HCT116 (cell line): ENCODE results near the gene MAGOH. TPM values are rescaled to one million over a fixed set of nuclear protein-coding genes. Genes with fewer than 3 reads are reported as not detected.

Experiments
- ATAC-seq: fragments of 200-7000 bp; cut with Tn5 transposase; 2 replicates; pipeline ENCODE4 v1.9.1; 2020; ENCODE audit warnings: mild to moderate bottlenecking, moderate library complexity
- BruUV-seq: library from RNA; stranded (reverse); fragments of 400-500 nt; replicated peaks from 2 replicates; lab custom pipeline; 2021; lab: Mats Ljungman, UMichigan
- CTCF ChIA-PET: fragments of 300-600 bp; sonication (Branson Sonifier 250); formaldehyde crosslinking; loops from one replicate; lab custom pipeline; 2021; ENCODE audit warnings: antibody characterized with exemption; lab: Charles Lee
- POLR2A ChIA-PET: fragments of 300-600, 350-600 bp; sonication (Branson Sonifier 250); formaldehyde crosslinking; loops from one replicate; lab custom pipeline; 2021; ENCODE audit warnings: antibody characterized with exemption; lab: Charles Lee
- RAD21 ChIA-PET, 2 experiments: fragments of 300-600 bp; sonication (Branson Sonifier 250); formaldehyde crosslinking; loops; one replicate each; lab custom pipeline; 2023; ENCODE audit warnings: low total read pairs in 2 of 2; ENCODE audit not compliant: uncharacterized antibody in 2 of 2, unreplicated experiment in 2 of 2, low non-redundant PET in 1 of 2; lab: Charles Lee
- DNase-seq: peaks from one replicate; pipeline ENCODE4 v3.0.0-alpha.2; 2010; ENCODE audit warnings: low read depth, low spot score
- H2AFZ ChIP-seq: fragments of 200-600 bp; shearing (Covaris generic), sonication (generic); 2 replicates; pipeline ENCODE4 v1.6.1; 2017; ENCODE audit warnings: low read depth, mixed run types, mixed read lengths, antibody characterized with exemption, low read length; ENCODE audit not compliant: poor library complexity, severe bottlenecking
- H3K27ac ChIP-seq: 2 replicates; pipeline ENCODE4 v1.5.1; 2012; ENCODE audit warnings: low read depth, low read length
- H3K27me3 ChIP-seq: fragments of 200-600 bp; sonication (generic); 2 replicates; pipeline ENCODE4 v1.6.1; 2016; ENCODE audit warnings: mixed run types, low read length, mixed read lengths; ENCODE audit not compliant: insufficient read depth
- H3K36me3 ChIP-seq, 2 experiments: fragments of 200-500 bp in 1 of 2; fragments of 200-600 bp in 1 of 2; sonication (Bioruptor generic) in 1 of 2; sonication (generic) in 1 of 2; 2 replicates each; pipeline versions ENCODE4 v1.5.1 to v1.6.1; 2014 to 2016; ENCODE audit warnings: low read length in 2 of 2, inconsistent platforms in 1 of 2, mixed read lengths in 1 of 2, mixed run types in 1 of 2; ENCODE audit not compliant: insufficient read depth in 2 of 2, control insufficient read depth in 1 of 2
- H3K4me1 ChIP-seq, 2 experiments: fragments of 200-600 bp in 1 of 2; sonication (generic) in 1 of 2; 2 replicates each; pipeline versions ENCODE4 v1.5.1 to v1.6.1; 2012 to 2017; ENCODE audit warnings: low read length in 2 of 2, inconsistent platforms in 1 of 2, mild to moderate bottlenecking in 1 of 2, mixed read lengths in 1 of 2, mixed run types in 1 of 2, moderate library complexity in 1 of 2; ENCODE audit not compliant: insufficient read depth in 2 of 2, control insufficient read depth in 1 of 2
- H3K4me2 ChIP-seq: fragments of 200-600 bp; sonication (generic); 2 replicates; pipeline ENCODE4 v1.6.1; 2017; ENCODE audit warnings: mixed run types, low read length, mixed read lengths
- H3K4me3 ChIP-seq, 2 experiments: fragments of 200-600 bp in 1 of 2; sonication (generic) in 1 of 2; replicated peaks in 1 of 2; 2 replicates each; pipeline ENCODE4 v1.5.1; 2011 to 2016; ENCODE audit warnings: low read length in 2 of 2, control low read depth in 1 of 2, low read depth in 1 of 2, mild to moderate bottlenecking in 1 of 2, mixed read lengths in 1 of 2, mixed run types in 1 of 2
- H3K79me2 ChIP-seq: fragments of 200-600 bp; sonication (generic); 2 replicates; pipeline ENCODE4 v1.6.1; 2017; ENCODE audit warnings: mild to moderate bottlenecking, mixed run types, low read length, moderate library complexity, mixed read lengths; ENCODE audit not compliant: insufficient read depth
- H3K9ac ChIP-seq: fragments of 200-600 bp; sonication (generic); 2 replicates; pipeline ENCODE4 v1.6.1; 2016; ENCODE audit warnings: low read length, mixed read lengths
- H3K9me2 ChIP-seq: fragments of 200-600 bp; sonication (generic), shearing (Covaris generic); 2 replicates; pipeline ENCODE4 v1.6.1; 2017; ENCODE audit warnings: mixed run types, mild to moderate bottlenecking, moderate library complexity; ENCODE audit not compliant: insufficient read depth
- H3K9me3 ChIP-seq, 2 experiments: fragments of 200-500 bp in 1 of 2; fragments of 200-600 bp in 1 of 2; sonication (Bioruptor generic) in 1 of 2; sonication (generic) in 1 of 2; 2 replicates each; pipeline ENCODE4 v1.6.1; 2014 to 2017; ENCODE audit warnings: low read length in 2 of 2, mixed read lengths in 2 of 2, inconsistent platforms in 1 of 2, low read depth in 1 of 2, mild to moderate bottlenecking in 1 of 2, mixed run types in 1 of 2, moderate library complexity in 1 of 2; ENCODE audit not compliant: control insufficient read depth in 1 of 2, insufficient read depth in 1 of 2
- H4K20me1 ChIP-seq: fragments of 200-600 bp; sonication (generic), shearing (Covaris generic); 2 replicates; pipeline ENCODE4 v1.6.1; 2017; ENCODE audit warnings: mixed run types, mild to moderate bottlenecking, moderate library complexity; ENCODE audit not compliant: insufficient read depth
- CBX3 ChIP-seq: IDR thresholded peaks from 2 replicates; pipeline ENCODE4 v1.6.1; 2012; ENCODE audit warnings: low read depth
- CEBPB ChIP-seq: IDR thresholded peaks from 2 replicates; pipeline ENCODE4 v1.6.1; 2012; ENCODE audit warnings: low read depth
- CTCF ChIP-seq, 3 experiments: fragments of 200-600 bp in 1 of 3; sonication (generic) in 1 of 3; IDR thresholded peaks in 2 of 3; conservative IDR thresholded peaks in 1 of 3; 2 replicates each; pipeline ENCODE4 v1.5.1; 2012 to 2017; ENCODE audit warnings: low read depth in 2 of 3, low read length in 2 of 3, antibody characterized with exemption in 1 of 3, borderline replicate concordance in 1 of 3, control low read depth in 1 of 3, mild to moderate bottlenecking in 1 of 3, mixed read lengths in 1 of 3, mixed run types in 1 of 3, moderate library complexity in 1 of 3; ENCODE audit not compliant: insufficient read depth in 1 of 3
- EGR1 ChIP-seq: IDR thresholded peaks from 2 replicates; pipeline ENCODE4 v1.6.1; 2012; ENCODE audit warnings: low read depth
- ELF1 ChIP-seq: IDR thresholded peaks from 2 replicates; pipeline ENCODE4 v1.6.1; 2012; ENCODE audit warnings: low read depth, borderline replicate concordance
- EZH2phosphoT487 ChIP-seq: fragments of 200-600 bp; IDR thresholded peaks from 2 replicates; pipeline ENCODE4 v1.6.1; 2018; ENCODE audit warnings: antibody characterized with exemption, borderline replicate concordance
- POLR2A ChIP-seq: IDR thresholded peaks from 2 replicates; pipeline ENCODE4 v1.7.0; 2011; ENCODE audit warnings: borderline replicate concordance; ENCODE audit not compliant: insufficient read depth, insufficient read length; ENCODE audit errors: extremely low read depth
- RAD21 ChIP-seq: IDR thresholded peaks from 2 replicates; pipeline ENCODE4 v1.6.1; 2012; ENCODE audit warnings: low read depth, mild to moderate bottlenecking
- REST ChIP-seq: IDR thresholded peaks from 2 replicates; pipeline ENCODE4 v1.6.1; 2012; ENCODE audit warnings: low read depth
- SIN3A ChIP-seq: IDR thresholded peaks from 2 replicates; pipeline ENCODE4 v1.6.1; 2012; ENCODE audit warnings: low read depth
- SP1 ChIP-seq: IDR thresholded peaks from 2 replicates; pipeline ENCODE4 v1.6.1; 2012; ENCODE audit warnings: low read depth
- SRF ChIP-seq: IDR thresholded peaks from 2 replicates; pipeline ENCODE4 v1.6.1; 2012; ENCODE audit warnings: low read depth
- YY1 ChIP-seq: IDR thresholded peaks from 2 replicates; pipeline ENCODE4 v1.6.1; 2011; ENCODE audit warnings: low read length, low read depth, moderate library complexity, mild to moderate bottlenecking; ENCODE audit not compliant: insufficient replicate concordance; ENCODE audit errors: extremely low read depth
- ZBTB33 ChIP-seq: IDR thresholded peaks from 2 replicates; pipeline ENCODE4 v1.6.1; 2011; ENCODE audit warnings: mild to moderate bottlenecking, low read length, moderate library complexity; ENCODE audit not compliant: insufficient replicate concordance; ENCODE audit errors: extremely low read depth
- ZFX ChIP-seq: fragments of 450-650 bp; IDR thresholded peaks from 2 replicates; pipeline ENCODE4 v1.6.1; 2017
- intact Hi-C: fragments of 100-400 bp; cut with micrococcal nuclease; formaldehyde crosslinking; loops from 2 replicates; pipeline ENCODE4 v1.10.0; 2022
- total RNA-seq: library from RNA; stranded (reverse); gene quantifications from one replicate; pipeline ENCODE4 v1.2.1, GENCODE V29; 2021; ENCODE audit not compliant: unreplicated experiment
- TF ChIP-seq, protein P1 (sequence below): IDR thresholded peaks from 2 replicates; pipeline ENCODE4 v1.6.1; 2012

Gene MAGOH
- total RNA-seq, 1 experiment from 2014 or later = 63.7 TPM

- Histone ChIP-seq H3K9ac (no peak overlapping the region), H3K27me3 (no peaks in the 10 kb centered on the region), H3K9me3 (peaks cover 0 to 4% of the 10 kb centered on the region in 2 experiments; a peak in 1 of 4 replicates), H3K9me2 (no peaks in the 10 kb centered on the region), H2AFZ (no peak overlapping the region), H3K79me2 (no peaks in the 10 kb centered on the region), H3K4me2 (no peak overlapping the region), H3K36me3 (peaks cover 17 to 24% of the 10 kb centered on the region in 2 experiments), H3K4me1 (no peaks in the 10 kb centered on the region), H4K20me1 (no peaks in the 10 kb centered on the region), H3K27ac (no peak overlapping the region), H3K4me3 (no peak overlapping the region)
- ChIA-PET POLR2A (no interaction called here), RAD21 (no interaction called here), CTCF (no interaction called here)
- ATAC-seq (no peak), DNase-seq (no peak)
- BruUV-seq = no TSS peak
- TF ChIP-seq ELF1 (no peak), POLR2A (no peak), CEBPB (no peak), CBX3 (no peak), RAD21 (no peak), SP1 (no peak), SIN3A (no peak), ZBTB33 (no peak), CTCF (IDR thresholded peaks at IDR 0.05 in 2 of 3, conservative IDR thresholded peaks at IDR 0.05 in 1 of 3; ENCODE audit: borderline replicate concordance in 1 of 3, insufficient read depth in 1 of 3, low read depth in 2 of 3, low read length in 2 of 3) (no peak), ZFX (no peak), REST (no peak), SRF (no peak), EGR1 (no peak), YY1 (no peak), EZH2phosphoT487 (no peak)
- TF ChIP-seq, protein P1, sequence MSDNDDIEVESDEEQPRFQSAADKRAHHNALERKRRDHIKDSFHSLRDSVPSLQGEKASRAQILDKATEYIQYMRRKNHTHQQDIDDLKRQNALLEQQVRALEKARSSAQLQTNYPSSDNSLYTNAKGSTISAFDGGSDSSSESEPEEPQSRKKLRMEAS = no peak
- intact Hi-C loops = no loop called here
Measured at GRCh38 chr1:53206735-53207379, 31.5 kb downstream of the MAGOH start.
